Endothelial cell of umbilical vein (primary cell): Measurements from ENCODE around the gene NAA38.

Experiments
- CTCF ChIP-seq, 2 donors: IDR thresholded peaks; 1 replicate in 1 of 2; 2 replicates in 1 of 2; pipeline ENCODE4 v1.5.1; 2011; ENCODE audit warnings: low read length in 2 of 2, mild to moderate bottlenecking in 2 of 2, moderate library complexity in 2 of 2, control low read depth in 1 of 2, inconsistent platforms in 1 of 2, low read depth in 1 of 2; ENCODE audit not compliant: insufficient read depth in 1 of 2; ENCODE audit errors: extremely low read depth in 1 of 2
- EZH2 ChIP-seq: IDR thresholded peaks from 2 replicates; pipeline ENCODE4 v1.6.1; 2012; ENCODE audit warnings: borderline replicate concordance, low read depth, mild to moderate bottlenecking, moderate library complexity, low read length, inconsistent platforms; ENCODE audit not compliant: severe bottlenecking
- JUN ChIP-seq: IDR thresholded peaks from 2 replicates; pipeline ENCODE4 v1.6.1; 2011; ENCODE audit warnings: borderline replicate concordance, low read depth; ENCODE audit not compliant: insufficient read length, insufficient read depth
- MAX ChIP-seq: IDR thresholded peaks from 2 replicates; pipeline ENCODE4 v1.6.1; 2011; ENCODE audit not compliant: insufficient read depth, insufficient read length
- MYC ChIP-seq: IDR thresholded peaks from one replicate; pipeline ENCODE4 v1.6.1; 2011; ENCODE audit warnings: mild to moderate bottlenecking, low read depth, low read length
- POLR2AphosphoS5 ChIP-seq: IDR thresholded peaks from 2 replicates; pipeline ENCODE4 v1.6.1; 2012; ENCODE audit warnings: low read depth, mild to moderate bottlenecking, control low read depth, low read length, moderate library complexity; ENCODE audit not compliant: insufficient read depth

- TF ChIP-seq CTCF (IDR thresholded peaks at IDR 0.05; ENCODE audit: extremely low read depth in 1 of 2, insufficient read depth in 1 of 2, low read depth in 1 of 2, low read length in 2 of 2) (no peak), JUN (no peak), POLR2AphosphoS5 (no peak), MAX (no peak), EZH2 (no peak), MYC (no peak)
Observed at GRCh38 chr17:7859028-7859427, 1.7 kb upstream of the NAA38 start.
